PC-3 (cell line): ENCODE results near the gene CHI3L1. TPM values are rescaled to one million over a fixed set of nuclear protein-coding genes. Genes with fewer than 3 reads are reported as not detected.

ENCODE experiments used
- ATAC-seq: fragments of 200-7000 bp; cut with Tn5 transposase; 2 replicates; pipeline ENCODE4 v1.9.1; 2020; ENCODE audit warnings: mild to moderate bottlenecking, moderate library complexity
- BruUV-seq: library from RNA; stranded (reverse); fragments of 400-500 nt; replicated peaks from 2 replicates; lab custom pipeline; 2021; lab: Mats Ljungman, UMichigan
- CTCF ChIA-PET: fragments of 300-600 bp; sonication (Branson Sonifier 250); formaldehyde crosslinking; loops from one replicate; lab custom pipeline; 2022; ENCODE audit warnings: antibody characterized with exemption; lab: Charles Lee
- POLR2A ChIA-PET: fragments of 300-600 bp; sonication (Branson Sonifier 250); formaldehyde crosslinking; loops from one replicate; lab custom pipeline; 2022; ENCODE audit warnings: antibody characterized with exemption; ENCODE audit not compliant: unreplicated experiment; lab: Charles Lee
- DNase-seq: peaks from one replicate; pipeline ENCODE4 v3.0.0-alpha.2; 2015
- H2AFZ ChIP-seq: fragments of 300-600 bp; sonication (generic); 2 replicates; pipeline ENCODE4 v1.6.0; 2016; ENCODE audit warnings: antibody characterized with exemption, low read length
- H3F3A ChIP-seq: fragments of 300-600 bp; sonication (generic); one replicate; pipeline ENCODE4 v1.6.0; 2017; ENCODE audit warnings: antibody characterized with exemption, low read length, control low read depth, mild to moderate bottlenecking; ENCODE audit not compliant: unreplicated experiment
- H3K27ac ChIP-seq: fragments of 300-600 bp; sonication (generic); 2 replicates; pipeline ENCODE4 v1.5.1; 2016; ENCODE audit warnings: mild to moderate bottlenecking, low read length
- H3K27me3 ChIP-seq: fragments of 300-600 bp; sonication (generic); 2 replicates; pipeline ENCODE4 v1.6.1; 2016; ENCODE audit warnings: low read length, mixed read lengths
- H3K36me3 ChIP-seq: fragments of 300-600 bp; sonication (generic); 2 replicates; pipeline ENCODE4 v1.6.1; 2016; ENCODE audit warnings: low read depth, mixed run types, low read length, mixed read lengths
- H3K4me1 ChIP-seq: fragments of 300-600 bp; sonication (generic); 2 replicates; pipeline ENCODE4 v1.5.1; 2016; ENCODE audit warnings: low read length; ENCODE audit not compliant: insufficient read depth
- H3K4me2 ChIP-seq: fragments of 300-600 bp; sonication (generic); 2 replicates; pipeline ENCODE4 v1.6.0; 2016; ENCODE audit warnings: low read length
- H3K4me3 ChIP-seq: fragments of 300-600 bp; sonication (generic); 2 replicates; pipeline ENCODE4 v1.5.1; 2016; ENCODE audit warnings: mild to moderate bottlenecking, low read length, mixed read lengths
- H3K79me2 ChIP-seq: fragments of 300-600 bp; sonication (generic); 2 replicates; pipeline ENCODE4 v1.6.1; 2017; ENCODE audit warnings: low read length, mixed read lengths
- H3K9ac ChIP-seq: fragments of 300-600 bp; sonication (generic); 2 replicates; pipeline ENCODE4 v1.6.0; 2016; ENCODE audit warnings: mild to moderate bottlenecking, low read length
- H3K9me2 ChIP-seq: fragments of 300-600 bp; sonication (generic); replicated peaks from 2 replicates; pipeline ENCODE4 v1.6.1; 2016; ENCODE audit warnings: mixed run types, low read length, mixed read lengths
- H3K9me3 ChIP-seq: fragments of 300-600 bp; sonication (generic); 2 replicates; pipeline ENCODE4 v1.6.1; 2016; ENCODE audit warnings: low read length, mixed read lengths
- H4K20me1 ChIP-seq: fragments of 300-600 bp; sonication (generic); 2 replicates; pipeline ENCODE4 v1.6.1; 2016; ENCODE audit warnings: low read length, mixed read lengths
- CTCF ChIP-seq: fragments of 300-600 bp; sonication (generic); conservative IDR thresholded peaks from 2 replicates; pipeline ENCODE4 v1.5.1; 2017; ENCODE audit warnings: antibody characterized with exemption, low read depth, mild to moderate bottlenecking, low read length
- EZH2 ChIP-seq: fragments of 300-600 bp; sonication (generic); IDR thresholded peaks from one replicate; pipeline ENCODE4 v1.6.1; 2017; ENCODE audit warnings: antibody characterized with exemption, mild to moderate bottlenecking, low read length; ENCODE audit not compliant: unreplicated experiment
- EZH2phosphoT487 ChIP-seq: fragments of 300-600 bp; sonication (generic); IDR thresholded peaks from 2 replicates; pipeline ENCODE4 v1.6.1; 2018; ENCODE audit warnings: mild to moderate bottlenecking, antibody characterized with exemption, low read length, borderline replicate concordance
- intact Hi-C: fragments of 100-400 bp; cut with micrococcal nuclease; formaldehyde crosslinking; loops from 2 replicates; pipeline ENCODE4 v1.9.0; 2023
- total RNA-seq: library from RNA; depleted of rRNA; stranded (reverse); fragments of >200 nt; gene quantifications from 2 replicates; pipeline ENCODE4 v1.2.3, GENCODE V29; 2014

The CHI3L1 gene
- total RNA-seq, 1 experiment from 2014 or later: not detected

- intact Hi-C loops: no loop called here
- Histone ChIP-seq H3F3A (no peaks in the 10 kb centered on the region), H3K36me3 (no peaks in the 10 kb centered on the region), H3K9me2 (no peaks in the 10 kb centered on the region), H3K9ac (no peak overlapping the region), H3K9me3 (no peaks in the 10 kb centered on the region), H3K4me2 (no peak overlapping the region), H3K27me3 (peaks cover 65% of the 10 kb centered on the region), H3K4me3 (no peak overlapping the region), H3K27ac (no peak overlapping the region), H4K20me1 (no peaks in the 10 kb centered on the region), H3K79me2 (no peaks in the 10 kb centered on the region), H3K4me1 (no peaks in the 10 kb centered on the region), H2AFZ (no peak overlapping the region)
- no TSS peak for BruUV-seq
- ATAC-seq (no peak), DNase-seq (no peak)
- ChIA-PET CTCF (no interaction called here), POLR2A (no interaction called here)
- TF ChIP-seq EZH2phosphoT487 (no peak), EZH2 (no peak), CTCF (no peak)
Observed at GRCh38 chr1:203204756-203205155, 18.3 kb upstream of the CHI3L1 start.

GRCh38 chr1:203202431-203203245, 16.1 kb upstream of the CHI3L1 start:
- ChIA-PET POLR2A (no interaction called here), CTCF (no interaction called here)
- H3K4me1 ChIP-seq: no peaks in the 10 kb centered on the region
- intact Hi-C loops: no loop called here
- no peaks in the 10 kb centered on the region for H4K20me1 ChIP-seq
- H3K9ac ChIP-seq: no peak overlapping the region
- peaks cover 62% of the 10 kb centered on the region for H3K27me3 ChIP-seq
- H3F3A ChIP-seq: no peaks in the 10 kb centered on the region
- H3K36me3 ChIP-seq: no peaks in the 10 kb centered on the region
- DNase-seq (no peak), ATAC-seq (no peak)
- H3K9me2 ChIP-seq: no peaks in the 10 kb centered on the region
- BruUV-seq: no TSS peak
- no peaks in the 10 kb centered on the region for H3K79me2 ChIP-seq
- H3K4me3 ChIP-seq: no peak overlapping the region
- H3K27ac ChIP-seq: no peak overlapping the region
- TF ChIP-seq CTCF: no peak
- TF ChIP-seq EZH2phosphoT487: no peak
- TF ChIP-seq EZH2: no peak
- no peak overlapping the region for H2AFZ ChIP-seq
- H3K4me2 ChIP-seq: no peak overlapping the region
- no peaks in the 10 kb centered on the region for H3K9me3 ChIP-seq

GRCh38 chr1:203201516-203202205, 15.2 kb upstream of the CHI3L1 start:
- intact Hi-C loops: no loop called here
- no peak for DNase-seq
- TF ChIP-seq CTCF (no peak), EZH2 (no peak), EZH2phosphoT487 (no peak)
- no peak overlapping the region for H3K27ac ChIP-seq
- no peaks in the 10 kb centered on the region for H3F3A ChIP-seq
- no peaks in the 10 kb centered on the region for H3K79me2 ChIP-seq
- no peak overlapping the region for H3K4me3 ChIP-seq
- no peak overlapping the region for H3K4me2 ChIP-seq
- POLR2A ChIA-PET: no interaction called here
- H3K9ac ChIP-seq: no peak overlapping the region
- H3K36me3 ChIP-seq: no peaks in the 10 kb centered on the region
- no peak for ATAC-seq
- H2AFZ ChIP-seq: no peak overlapping the region
- no TSS peak for BruUV-seq
- H3K27me3 ChIP-seq: peaks cover 62% of the 10 kb centered on the region
- CTCF ChIA-PET: no interaction called here
- H4K20me1 ChIP-seq: no peaks in the 10 kb centered on the region
- H3K9me2 ChIP-seq: no peaks in the 10 kb centered on the region
- no peaks in the 10 kb centered on the region for H3K4me1 ChIP-seq
- H3K9me3 ChIP-seq: no peaks in the 10 kb centered on the region
